IMR-90 (cell line): ENCODE results near the gene GLIS1. TPM values are rescaled to one million over a fixed set of nuclear protein-coding genes. Genes with fewer than 3 reads are reported as not detected.

Source experiments
- ATAC-seq: fragments of 200-7000 bp; cut with Tn5 transposase; 2 replicates; pipeline ENCODE4 v1.9.1; 2020; ENCODE audit warnings: low read depth, mild to moderate bottlenecking, moderate library complexity
- BruUV-seq: library from RNA; stranded (reverse); fragments of 400-500 nt; replicated peaks from 2 replicates; lab custom pipeline; 2021; lab: Mats Ljungman, UMichigan
- CTCF ChIA-PET: fragments of 300-600 bp; formaldehyde crosslinking; extraction: SDS; loops from one replicate; lab custom pipeline; 2021; ENCODE audit warnings: antibody characterized with exemption; lab: Yijun Ruan, JAX
- POLR2A ChIA-PET: fragments of 300-600 bp; sonication (Branson Sonifier 250); formaldehyde crosslinking; loops from one replicate; lab custom pipeline; 2022; ENCODE audit warnings: antibody characterized with exemption; ENCODE audit not compliant: unreplicated experiment; lab: Charles Lee
- DNase-seq: peaks from one replicate; pipeline ENCODE4 v3.0.0; 2013
- H2AFZ ChIP-seq: replicated peaks from 2 replicates; pipeline ENCODE3; 2013; ENCODE audit warnings: low read length, mild to moderate bottlenecking; ENCODE audit not compliant: poor library complexity
- H2AK5ac ChIP-seq: 2 replicates; pipeline ENCODE4 v1.6.1; 2013; ENCODE audit warnings: low read depth, low read length, inconsistent platforms
- H2AK9ac ChIP-seq: replicated peaks from 2 replicates; pipeline ENCODE3; 2013; ENCODE audit warnings: mild to moderate bottlenecking, low read depth, low read length, moderate library complexity; ENCODE audit not compliant: poor library complexity
- H2BK120ac ChIP-seq: 2 replicates; pipeline ENCODE4 v1.6.1; 2013; ENCODE audit warnings: low read depth, low read length, inconsistent platforms
- H2BK15ac ChIP-seq: 3 replicates; pipeline ENCODE4 v1.6.1; 2013; ENCODE audit warnings: low read depth, low read length, inconsistent platforms
- H2BK20ac ChIP-seq: 2 replicates; pipeline ENCODE4 v1.6.1; 2013; ENCODE audit warnings: low read depth, mild to moderate bottlenecking, inconsistent platforms, low read length, moderate library complexity
- H2BK5ac ChIP-seq: 2 replicates; pipeline ENCODE4 v1.6.1; 2013; ENCODE audit warnings: mild to moderate bottlenecking, low read depth, low read length, inconsistent platforms; ENCODE audit not compliant: poor library complexity, severe bottlenecking
- H3K14ac ChIP-seq: replicated peaks from 2 replicates; pipeline ENCODE4 v1.6.1; 2013; ENCODE audit warnings: low read depth, low read length, inconsistent platforms
- H3K18ac ChIP-seq: 2 replicates; pipeline ENCODE4 v1.6.1; 2013; ENCODE audit warnings: low read depth, low read length, control low read depth
- H3K23ac ChIP-seq: 2 replicates; pipeline ENCODE4 v1.6.1; 2013; ENCODE audit warnings: low read depth, low read length, inconsistent platforms
- H3K27ac ChIP-seq: 2 replicates; pipeline ENCODE4 v1.5.1; 2013; ENCODE audit warnings: mild to moderate bottlenecking, control low read depth, low read length; ENCODE audit not compliant: insufficient read depth
- H3K27me3 ChIP-seq: 2 replicates; pipeline ENCODE4 v1.6.1; 2013; ENCODE audit warnings: low read length; ENCODE audit not compliant: control insufficient read depth, insufficient read depth
- H3K36me3 ChIP-seq: 2 replicates; pipeline ENCODE4 v1.6.1; 2013; ENCODE audit warnings: low read length, mixed read lengths; ENCODE audit not compliant: control insufficient read depth, insufficient read depth
- H3K4ac ChIP-seq: 2 replicates; pipeline ENCODE4 v1.6.1; 2013; ENCODE audit warnings: low read depth, low read length, inconsistent platforms
- H3K4me1 ChIP-seq: 2 replicates; pipeline ENCODE4 v1.6.1; 2013; ENCODE audit warnings: low read length, mixed read lengths; ENCODE audit not compliant: control insufficient read depth, insufficient read depth
- H3K4me2 ChIP-seq: 2 replicates; pipeline ENCODE4 v1.6.1; 2013; ENCODE audit warnings: low read depth, mild to moderate bottlenecking, control low read depth, low read length, moderate library complexity
- H3K4me3 ChIP-seq: 2 replicates; pipeline ENCODE4 v1.5.1; 2013; ENCODE audit warnings: low read depth, mild to moderate bottlenecking, control low read depth, low read length, moderate library complexity; ENCODE audit not compliant: insufficient read depth
- H3K56ac ChIP-seq: 2 replicates; pipeline ENCODE4 v1.6.1; 2013; ENCODE audit warnings: low read length, inconsistent platforms; ENCODE audit not compliant: insufficient read depth; ENCODE audit errors: extremely low read depth
- H3K79me1 ChIP-seq, 2 experiments: 2 replicates each; pipeline ENCODE4 v1.6.1; 2013; ENCODE audit warnings: low read length in 2 of 2, inconsistent platforms in 1 of 2, low read depth in 1 of 2
- H3K9ac ChIP-seq: 2 replicates; pipeline ENCODE4 v1.6.1; 2013; ENCODE audit warnings: low read depth, low read length, control low read depth
- H3K9me1 ChIP-seq: 2 replicates; pipeline ENCODE4 v1.6.1; 2013; ENCODE audit warnings: low read length, inconsistent platforms; ENCODE audit not compliant: insufficient read depth
- H3K9me3 ChIP-seq: 2 replicates; pipeline ENCODE4 v1.6.1; 2013; ENCODE audit warnings: low read length; ENCODE audit not compliant: control insufficient read depth, insufficient read depth
- H4K20me1 ChIP-seq: 2 replicates; pipeline ENCODE4 v1.6.1; 2013; ENCODE audit warnings: low read length, inconsistent platforms; ENCODE audit not compliant: insufficient read depth
- H4K5ac ChIP-seq: 2 replicates; pipeline ENCODE4 v1.6.1; 2013; ENCODE audit warnings: mild to moderate bottlenecking, low read depth, low read length, control low read depth
- H4K8ac ChIP-seq, 2 experiments: 2 replicates each; pipeline ENCODE4 v1.6.1; 2013; ENCODE audit warnings: low read depth in 2 of 2, low read length in 2 of 2, control low read depth in 1 of 2, inconsistent platforms in 1 of 2
- H4K91ac ChIP-seq: 2 replicates; pipeline ENCODE4 v1.6.1; 2013; ENCODE audit warnings: low read depth, low read length, inconsistent platforms; ENCODE audit not compliant: insufficient read depth
- BHLHE40 ChIP-seq: fragments of 150-350 bp; IDR thresholded peaks from 2 replicates; pipeline ENCODE4 v1.6.1; 2016; ENCODE audit warnings: mild to moderate bottlenecking, low read depth, low read length
- MAZ ChIP-seq: IDR thresholded peaks from 2 replicates; pipeline ENCODE4 v1.6.1; 2012; ENCODE audit warnings: low read depth, mild to moderate bottlenecking, low read length, improper control_type of control experiment, moderate library complexity, borderline replicate concordance
- MXI1 ChIP-seq: IDR thresholded peaks from 2 replicates; pipeline ENCODE4 v1.6.1; 2012; ENCODE audit warnings: low read depth, mild to moderate bottlenecking, low read length, moderate library complexity, borderline replicate concordance
- POLR2A ChIP-seq: IDR thresholded peaks from 2 replicates; pipeline ENCODE4 v1.6.1; 2012; ENCODE audit warnings: mild to moderate bottlenecking, low read depth, low read length
- WGBS, 2 experiments: methylation state at CpG; one replicate each; pipeline versions ENCODE4 v1.1.5 to v1.1.7; 2013; ENCODE audit warnings: missing lambda C conversion rate in 2 of 2; ENCODE audit not compliant: insufficient read length in 1 of 2; ENCODE audit errors: extremely low coverage in 2 of 2; 5-methylcytosine and 5-hydroxymethylcytosine counted together
- dilution Hi-C: fragments of 300-500 bp; cut with HindIII; formaldehyde crosslinking; loops from one replicate; pipeline ENCODE4 v1.14.3; 2018; ENCODE audit warnings: low sequenced_read_pairs; ENCODE audit not compliant: unreplicated experiment
- in situ Hi-C: fragments of 300-500 bp; cut with MboI; formaldehyde crosslinking; loops from 3 replicates; pipeline ENCODE4 v1.14.3; 2019; ENCODE audit warnings: low sequenced_read_pairs, inconsistent platforms, mixed read lengths
- intact Hi-C: fragments of 100-400 bp; cut with micrococcal nuclease; formaldehyde crosslinking; loops from 2 replicates; pipeline ENCODE4 v1.10.0; 2022
- polyA plus RNA-seq, 3 experiments: library from polyadenylated mRNA; depleted of rRNA; stranded (reverse); fragments of >200 nt; gene quantifications; 2 replicates each; pipeline ENCODE4 v1.2.3, GENCODE V29; 2012; ENCODE audit warnings: low replicate concordance in 1 of 3
- total RNA-seq: library from RNA; depleted of rRNA; stranded (reverse); fragments of >200 nt; gene quantifications from 2 replicates; pipeline ENCODE4 v1.2.3, GENCODE V29; 2012
- TF ChIP-seq, protein P1 (sequence below): fragments of 150-350 bp; IDR thresholded peaks from 2 replicates; pipeline ENCODE4 v1.6.1; 2017; ENCODE audit warnings: mild to moderate bottlenecking, antibody characterized with exemption, low read length, low read depth

Gene GLIS1
- total and polyA plus RNA-seq, 2 of the 4 experiments (the other 2 are of a cell fraction), result 0.18 to 2.3 TPM

DNA sequence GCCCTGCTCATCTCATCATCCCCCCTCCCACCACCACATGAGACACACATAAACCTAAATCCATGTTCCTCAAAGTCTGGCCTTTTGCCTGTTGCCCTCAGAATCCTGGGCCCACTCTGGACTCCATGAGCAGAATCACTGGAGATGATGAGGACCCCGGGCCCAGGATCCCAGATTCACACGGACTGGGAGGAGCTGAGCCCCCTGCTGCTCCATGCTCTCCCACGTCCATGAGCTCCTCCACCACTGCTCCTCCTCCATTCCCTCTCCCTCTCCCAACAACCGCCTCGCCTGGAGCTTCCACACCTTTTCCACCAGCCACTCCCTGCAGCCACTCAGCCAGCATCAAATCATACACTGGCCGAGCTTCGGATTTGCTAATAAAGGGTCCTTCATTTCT is 47.6 kb downstream of the GLIS1 start:
- TF ChIP-seq, protein P1, sequence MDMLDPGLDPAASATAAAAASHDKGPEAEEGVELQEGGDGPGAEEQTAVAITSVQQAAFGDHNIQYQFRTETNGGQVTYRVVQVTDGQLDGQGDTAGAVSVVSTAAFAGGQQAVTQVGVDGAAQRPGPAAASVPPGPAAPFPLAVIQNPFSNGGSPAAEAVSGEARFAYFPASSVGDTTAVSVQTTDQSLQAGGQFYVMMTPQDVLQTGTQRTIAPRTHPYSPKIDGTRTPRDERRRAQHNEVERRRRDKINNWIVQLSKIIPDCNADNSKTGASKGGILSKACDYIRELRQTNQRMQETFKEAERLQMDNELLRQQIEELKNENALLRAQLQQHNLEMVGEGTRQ, result no peak
- TF ChIP-seq MXI1 (no peak), BHLHE40 (no peak), POLR2A (no peak), MAZ (no peak)
- POLR2A ChIA-PET, result no interaction called here
- Histone ChIP-seq H3K9me3 (no peaks in the 10 kb centered on the region), H2AFZ (no peak overlapping the region), H3K4ac (no peak overlapping the region), H2AK5ac (no peak overlapping the region; the same call in 1 of the 2 replicates), H3K56ac (no peak overlapping the region), H2BK15ac (no peak overlapping the region), H3K23ac (no peak overlapping the region), H3K4me2 (no peak overlapping the region), H3K79me1 (peaks cover 2 to 34% of the 10 kb centered on the region in 2 experiments; a peak in 3 of 4 replicates), H3K27me3 (no peaks in the 10 kb centered on the region), H3K36me3 (no peaks in the 10 kb centered on the region), H2AK9ac (no peak overlapping the region), H3K27ac (no peak overlapping the region), H3K14ac (no peak overlapping the region), H3K4me1 (peaks cover 6% of the 10 kb centered on the region), H3K18ac (no peak overlapping the region), H2BK120ac (no peak overlapping the region), H2BK20ac (no peak overlapping the region), H2BK5ac (no peak overlapping the region), H3K4me3 (no peak overlapping the region), H4K20me1 (peaks cover 12% of the 10 kb centered on the region; the same call in 1 of the 2 replicates), H4K91ac (no peak overlapping the region), H3K9me1 (peaks cover 13% of the 10 kb centered on the region), H4K8ac (no peak overlapping the region), H3K9ac (no peak overlapping the region), H4K5ac (no peak overlapping the region)
- dilution Hi-C loops (no loop called here), intact Hi-C loops (no loop called here), in situ Hi-C loops (no loop called here)
- WGBS, 2 experiments, result 86% methylated on average over 2 of the region's 7 CpGs; no CpG with 5 or more reads in 1 of the 2 experiments
- CTCF ChIA-PET, result no interaction called here
- ATAC-seq (no peak), DNase-seq (no peak)
- BruUV-seq, result no TSS peak
